22Rv1 (cell line): ENCODE data around the gene TSPAN16.

Experiments
- CTCF ChIP-seq: fragments of 450-650 bp; IDR thresholded peaks from 2 replicates; pipeline ENCODE4 v1.5.1; 2017; ENCODE audit warnings: mild to moderate bottlenecking
- ZFX ChIP-seq: fragments of 450-650 bp; IDR thresholded peaks from 2 replicates; pipeline ENCODE4 v1.6.1; 2017; ENCODE audit warnings: antibody characterized with exemption, borderline replicate concordance

GRCh38 chr19:11361037-11361770, 65.2 kb downstream of the TSPAN16 start:
- TF ChIP-seq CTCF (no peak), ZFX (no peak)
